ENCODE data around the gene ERMAP. TPM values are rescaled to one million over a fixed set of nuclear protein-coding genes. Genes with fewer than 3 reads are reported as not detected.

ERMAP gene
- total and polyA plus RNA-seq, 2 experiments from 2014 or later: 1.2 to 2.2 TPM

DNA sequence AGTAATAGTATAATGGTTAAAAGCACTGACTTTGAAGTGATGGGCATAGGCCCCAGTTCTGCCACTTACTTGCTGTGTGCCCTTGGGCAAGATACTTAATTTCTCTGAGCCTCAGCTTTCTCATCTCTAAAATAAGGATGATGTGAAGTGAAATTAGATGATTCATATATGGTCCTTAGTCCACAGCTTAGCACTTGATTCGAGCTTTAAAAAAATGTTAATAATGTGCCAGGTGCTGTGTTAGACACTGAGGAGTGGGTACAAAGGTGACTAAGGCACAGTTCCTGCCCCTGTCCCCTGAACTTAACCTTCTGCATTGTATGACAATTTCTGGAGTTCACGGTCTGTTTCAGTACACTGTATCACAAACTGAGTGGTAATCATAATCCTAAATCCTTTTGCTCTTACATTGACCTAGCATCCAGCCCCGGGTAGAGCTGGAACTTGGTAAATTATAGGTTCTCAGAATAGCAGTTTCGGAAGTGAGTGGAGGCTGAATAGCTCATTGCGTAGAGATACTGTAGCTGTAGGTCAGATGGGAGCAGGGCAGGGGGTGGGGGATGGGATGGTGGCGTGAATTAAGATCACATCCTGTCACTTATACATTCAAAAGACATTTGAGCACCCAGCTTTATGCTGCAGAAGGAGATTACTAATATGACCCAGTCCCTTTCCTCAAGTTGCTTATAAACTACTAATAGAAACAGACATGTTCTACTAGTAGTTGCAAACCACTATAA is 31.0 kb downstream of the ERMAP start:
- Histone ChIP-seq H3K27me3 (ENCODE audit: insufficient read depth) (no peaks in the 10 kb centered on the region), H3K4me2 (peak overlapping the region; percentile 99)
- DNase-seq (ENCODE audit: low spot score): no peak

DNA sequence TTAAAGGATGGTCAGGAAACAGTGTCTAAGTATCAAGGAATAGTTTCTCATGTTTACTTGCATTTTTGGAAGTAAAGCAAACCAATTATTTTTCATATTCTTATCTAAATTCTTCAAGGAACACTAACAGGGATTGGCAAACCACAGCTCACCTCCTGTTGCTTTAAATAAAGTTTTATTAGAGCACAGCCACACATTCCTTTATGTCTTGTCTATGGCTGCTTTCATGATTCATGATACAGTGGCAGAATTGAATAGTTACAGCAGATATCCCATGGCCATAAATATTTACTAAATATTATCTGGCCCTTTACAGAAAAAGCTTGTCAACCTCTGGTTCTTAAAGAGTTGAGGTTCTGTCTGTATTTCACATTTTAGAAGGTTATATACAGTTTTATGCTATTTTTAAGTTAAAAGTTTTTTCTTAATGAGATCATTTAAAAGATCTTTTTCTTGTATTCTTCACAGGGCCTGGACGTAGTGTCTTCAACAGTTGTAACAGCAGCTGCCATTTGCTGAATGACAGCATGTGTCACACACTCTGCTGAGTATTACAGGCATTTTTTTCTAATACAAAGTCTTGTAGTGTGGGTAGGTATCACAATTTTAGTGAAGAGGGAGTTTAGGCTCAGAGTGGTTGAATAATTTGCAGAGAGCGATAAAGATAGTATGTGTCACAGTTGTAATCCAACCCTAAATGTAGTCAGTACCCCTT is 32.1 kb downstream of the ERMAP start:
- Mint-ChIP-seq H3K36me3 (ENCODE audit: low read depth) (peaks cover 41% of the 10 kb centered on the region), H3K27me3 (ENCODE audit: insufficient read depth, low read depth, poor library complexity) (peaks cover 4% of the 10 kb centered on the region), H3K4me1 (peaks cover 20% of the 10 kb centered on the region), H3K4me3 (no peak overlapping the region), H3K27ac (no peak overlapping the region; the same call in 1 of the 2 replicates), H3K9me3 (no peaks in the 10 kb centered on the region; the same call in 2 of the 3 replicates)
- TF ChIP-seq JUNB (IDR thresholded peaks at IDR 0.05; ENCODE audit: unreplicated experiment) (no peak), CREB1 (CRISPR knock-in tag; IDR thresholded peaks at IDR 0.05; ENCODE audit: low read depth) (no peak)
- Histone ChIP-seq H3K36me3 (ENCODE audit: insufficient read depth) (peaks cover 14% of the 10 kb centered on the region; the same call in 1 of the 2 replicates), H3K9me2 (ENCODE audit: insufficient read depth) (no peaks in the 10 kb centered on the region), H3K4me3 (no peak overlapping the region), H3K27ac (ENCODE audit: low read depth) (no peak overlapping the region), H3K79me2 (replicated peaks; ENCODE audit: insufficient read depth) (peaks cover 25% of the 10 kb centered on the region), H3F3A (replicated peaks; ENCODE audit: low read depth) (no peaks in the 10 kb centered on the region), H3K27me3 (ENCODE audit: insufficient read depth) (no peaks in the 10 kb centered on the region), H3K4me1 (ENCODE audit: insufficient read depth) (peaks cover 27% of the 10 kb centered on the region), H4K20me1 (replicated peaks; ENCODE audit: insufficient read depth) (0 out of 2 replicates have a peak, but pooled peaks cover 4% of the 10 kb centered on the region), H3K4me2 (peak overlapping the region; percentile 99; the same call in 1 of the 2 replicates), H2AFZ (no peak overlapping the region)
- ATAC-seq: no peak
- DNase-seq (ENCODE audit: low spot score): no peak

More for the DNA sequence above, 31.0 kb downstream of the ERMAP start:
- peaks cover 4% of the 10 kb centered on the region for H3K27me3 Mint-ChIP-seq (ENCODE audit: insufficient read depth, low read depth, poor library complexity)
- peaks cover 20% of the 10 kb centered on the region for H3K4me1 Mint-ChIP-seq
- H3K36me3 ChIP-seq (ENCODE audit: insufficient read depth): peaks cover 14% of the 10 kb centered on the region; the same call in 1 of the 2 replicates
- peaks cover 48% of the 10 kb centered on the region for H3K36me3 Mint-ChIP-seq (ENCODE audit: low read depth)
- H3F3A ChIP-seq (replicated peaks; ENCODE audit: low read depth): no peaks in the 10 kb centered on the region
- no peaks in the 10 kb centered on the region for H3K9me2 ChIP-seq (ENCODE audit: insufficient read depth)
- no peak overlapping the region for H3K27ac ChIP-seq (ENCODE audit: low read depth)
- no peak overlapping the region for H3K27ac Mint-ChIP-seq
- H3K4me1 ChIP-seq (ENCODE audit: insufficient read depth): peaks cover 27% of the 10 kb centered on the region
- peak overlapping the region; percentile 95 for H3K4me3 Mint-ChIP-seq
- no peak for ATAC-seq
- peaks cover 25% of the 10 kb centered on the region for H3K79me2 ChIP-seq (replicated peaks; ENCODE audit: insufficient read depth)
- H4K20me1 ChIP-seq (replicated peaks; ENCODE audit: insufficient read depth): 0 out of 2 replicates have a peak, but pooled peaks cover 4% of the 10 kb centered on the region
- H3K4me3 ChIP-seq: peak overlapping the region; percentile 63
- TF ChIP-seq, protein P1, sequence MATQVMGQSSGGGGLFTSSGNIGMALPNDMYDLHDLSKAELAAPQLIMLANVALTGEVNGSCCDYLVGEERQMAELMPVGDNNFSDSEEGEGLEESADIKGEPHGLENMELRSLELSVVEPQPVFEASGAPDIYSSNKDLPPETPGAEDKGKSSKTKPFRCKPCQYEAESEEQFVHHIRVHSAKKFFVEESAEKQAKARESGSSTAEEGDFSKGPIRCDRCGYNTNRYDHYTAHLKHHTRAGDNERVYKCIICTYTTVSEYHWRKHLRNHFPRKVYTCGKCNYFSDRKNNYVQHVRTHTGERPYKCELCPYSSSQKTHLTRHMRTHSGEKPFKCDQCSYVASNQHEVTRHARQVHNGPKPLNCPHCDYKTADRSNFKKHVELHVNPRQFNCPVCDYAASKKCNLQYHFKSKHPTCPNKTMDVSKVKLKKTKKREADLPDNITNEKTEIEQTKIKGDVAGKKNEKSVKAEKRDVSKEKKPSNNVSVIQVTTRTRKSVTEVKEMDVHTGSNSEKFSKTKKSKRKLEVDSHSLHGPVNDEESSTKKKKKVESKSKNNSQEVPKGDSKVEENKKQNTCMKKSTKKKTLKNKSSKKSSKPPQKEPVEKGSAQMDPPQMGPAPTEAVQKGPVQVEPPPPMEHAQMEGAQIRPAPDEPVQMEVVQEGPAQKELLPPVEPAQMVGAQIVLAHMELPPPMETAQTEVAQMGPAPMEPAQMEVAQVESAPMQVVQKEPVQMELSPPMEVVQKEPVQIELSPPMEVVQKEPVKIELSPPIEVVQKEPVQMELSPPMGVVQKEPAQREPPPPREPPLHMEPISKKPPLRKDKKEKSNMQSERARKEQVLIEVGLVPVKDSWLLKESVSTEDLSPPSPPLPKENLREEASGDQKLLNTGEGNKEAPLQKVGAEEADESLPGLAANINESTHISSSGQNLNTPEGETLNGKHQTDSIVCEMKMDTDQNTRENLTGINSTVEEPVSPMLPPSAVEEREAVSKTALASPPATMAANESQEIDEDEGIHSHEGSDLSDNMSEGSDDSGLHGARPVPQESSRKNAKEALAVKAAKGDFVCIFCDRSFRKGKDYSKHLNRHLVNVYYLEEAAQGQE (IDR thresholded peaks at IDR 0.05; ENCODE audit: unreplicated experiment): no peak
- no peak for TF ChIP-seq STAT1 (IDR thresholded peaks at IDR 0.05; ENCODE audit: unreplicated experiment)
- TF ChIP-seq NANOG (IDR thresholded peaks at IDR 0.05; ENCODE audit: borderline replicate concordance): no peak
- no peak for TF ChIP-seq ZNF331 (CRISPR knock-in tag; IDR thresholded peaks at IDR 0.05; ENCODE audit: low read depth)
- no peaks in the 10 kb centered on the region; the same call in 2 of the 3 replicates for H3K9me3 Mint-ChIP-seq
- H2AFZ ChIP-seq: no peak overlapping the region

All from GM23338 (cell line).